Uterus (tissue), 4 donors: Measurements from ENCODE around the gene PPP2R2B. TPM values are rescaled to one million over a fixed set of nuclear protein-coding genes. Genes with fewer than 3 reads are reported as not detected.

Experiments used
- DNase-seq, 2 donors: peaks; one replicate each; pipeline ENCODE4 v3.0.0-alpha.2; 2019 to 2020
- H3K27ac ChIP-seq, 2 donors: fragments of 200-600 bp; sonication (generic); 1 replicate in 1 of 2; 2 replicates in 1 of 2; pipeline ENCODE4 v1.5.1; 2016 to 2018
- H3K27me3 ChIP-seq, 2 donors: fragments of 200-600 bp; sonication (generic); one replicate each; pipeline ENCODE4 v1.5.1; 2018 to 2019; ENCODE audit warnings: control low read depth in 1 of 2
- H3K36me3 ChIP-seq, 2 donors: fragments of 200-600 bp; sonication (generic); one replicate each; pipeline ENCODE4 v1.5.1; 2019; ENCODE audit warnings: control low read depth in 1 of 2
- H3K4me1 ChIP-seq, 2 donors: fragments of 200-600 bp; sonication (generic); one replicate each; pipeline ENCODE4 v1.5.1; 2018 to 2019; ENCODE audit warnings: control low read depth in 1 of 2
- H3K4me3 ChIP-seq, 2 donors: fragments of 200-600 bp; sonication (generic); 1 replicate in 1 of 2; 2 replicates in 1 of 2; pipeline ENCODE4 v1.5.1; 2018 to 2019; ENCODE audit warnings: mild to moderate bottlenecking in 1 of 2
- H3K9me3 ChIP-seq, 2 donors: fragments of 200-600 bp; sonication (generic); one replicate each; pipeline ENCODE4 v1.5.1; 2019; ENCODE audit warnings: control low read depth in 1 of 2
- POLR2A ChIP-seq, 2 donors: fragments of 450-650 bp; IDR thresholded peaks; one replicate each; pipeline ENCODE4 v1.6.1; 2016; ENCODE audit warnings: antibody characterized with exemption in 2 of 2, mild to moderate bottlenecking in 1 of 2, moderate library complexity in 1 of 2
- intact Hi-C: fragments of 100-400 bp; cut with DNase I; formaldehyde crosslinking; loops from one replicate; pipeline ENCODE4 v1.15.1; 2023; ENCODE audit warnings: low total_unique reads
- total RNA-seq, 4 donors: library from RNA; depleted of rRNA in 3 of 4; stranded (reverse); fragments of >200 nt in 3 of 4; gene quantifications; one replicate each; pipeline versions ENCODE4 v1.1.0 to v1.2.4, GENCODE V29; 2014 to 2023
- TF ChIP-seq, protein P1 (sequence below), 4 experiments: fragments of 200-600 bp in 2 of 4; fragments of 450-650 bp in 2 of 4; sonication (generic) in 2 of 4; IDR thresholded peaks; one replicate each; pipeline ENCODE4 v1.5.1; 2016 to 2019; ENCODE audit warnings: antibody characterized with exemption in 4 of 4, mild to moderate bottlenecking in 2 of 4, moderate library complexity in 1 of 4
- donor health status: DM: yes; HTN: yes; CAD: no.

The PPP2R2B gene
- total RNA-seq, 4 donors from 2014 or later: 0.26 to 14.8 (median 2.0) TPM; not detected in 1

DNA sequence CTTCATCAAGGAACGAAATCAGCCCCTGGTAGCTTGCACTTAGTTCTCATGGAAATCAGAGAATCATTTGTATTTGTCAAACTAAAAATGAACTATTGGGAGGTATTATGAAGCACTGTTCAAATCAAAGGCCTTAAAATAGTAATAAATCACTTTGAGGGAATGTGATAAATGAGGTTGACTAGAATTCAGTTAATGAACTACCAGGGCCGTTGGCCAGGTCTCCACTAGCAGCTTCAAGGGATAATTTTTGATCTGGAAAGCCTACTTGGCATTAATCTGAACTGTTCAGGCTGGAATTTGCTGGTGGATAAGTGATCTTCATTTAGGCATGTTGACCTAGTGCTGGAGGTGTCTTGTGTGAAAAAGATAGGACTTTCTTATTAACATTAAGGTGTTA, 286.2 kb downstream of the PPP2R2B start:
- TF ChIP-seq, protein P1, sequence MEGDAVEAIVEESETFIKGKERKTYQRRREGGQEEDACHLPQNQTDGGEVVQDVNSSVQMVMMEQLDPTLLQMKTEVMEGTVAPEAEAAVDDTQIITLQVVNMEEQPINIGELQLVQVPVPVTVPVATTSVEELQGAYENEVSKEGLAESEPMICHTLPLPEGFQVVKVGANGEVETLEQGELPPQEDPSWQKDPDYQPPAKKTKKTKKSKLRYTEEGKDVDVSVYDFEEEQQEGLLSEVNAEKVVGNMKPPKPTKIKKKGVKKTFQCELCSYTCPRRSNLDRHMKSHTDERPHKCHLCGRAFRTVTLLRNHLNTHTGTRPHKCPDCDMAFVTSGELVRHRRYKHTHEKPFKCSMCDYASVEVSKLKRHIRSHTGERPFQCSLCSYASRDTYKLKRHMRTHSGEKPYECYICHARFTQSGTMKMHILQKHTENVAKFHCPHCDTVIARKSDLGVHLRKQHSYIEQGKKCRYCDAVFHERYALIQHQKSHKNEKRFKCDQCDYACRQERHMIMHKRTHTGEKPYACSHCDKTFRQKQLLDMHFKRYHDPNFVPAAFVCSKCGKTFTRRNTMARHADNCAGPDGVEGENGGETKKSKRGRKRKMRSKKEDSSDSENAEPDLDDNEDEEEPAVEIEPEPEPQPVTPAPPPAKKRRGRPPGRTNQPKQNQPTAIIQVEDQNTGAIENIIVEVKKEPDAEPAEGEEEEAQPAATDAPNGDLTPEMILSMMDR (IDR thresholded peaks at IDR 0.05): no peak
- TF ChIP-seq POLR2A (IDR thresholded peaks at IDR 0.05): no peak
- Histone ChIP-seq H3K27ac (no peak overlapping the region), H3K4me3 (no peak overlapping the region), H3K9me3 (no peaks in the 10 kb centered on the region), H3K36me3 (no peaks in the 10 kb centered on the region), H3K4me1 (no peaks in the 10 kb centered on the region), H3K27me3 (no peaks in the 10 kb centered on the region)
- intact Hi-C loops: no loop called here
- no peak for DNase-seq

DNA sequence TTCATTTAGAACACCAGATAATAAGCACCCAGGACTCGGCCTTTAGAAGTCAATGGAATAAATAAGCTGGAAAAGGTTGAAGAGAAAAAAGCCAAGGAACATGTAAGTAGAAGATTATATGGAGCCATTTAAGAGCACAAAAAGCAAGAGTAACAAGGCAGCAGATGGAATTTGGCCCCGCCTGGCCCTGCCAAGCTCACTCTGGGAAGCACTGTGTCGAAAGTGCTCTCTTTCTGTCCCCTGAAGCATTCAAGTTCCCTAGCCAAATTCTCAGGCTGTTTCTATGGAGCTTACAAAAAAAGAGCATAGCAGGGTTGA, 289.6 kb downstream of the PPP2R2B start:
- no peaks in the 10 kb centered on the region for H3K36me3 ChIP-seq
- intact Hi-C loops: no loop called here
- DNase-seq: no peak

DNA sequence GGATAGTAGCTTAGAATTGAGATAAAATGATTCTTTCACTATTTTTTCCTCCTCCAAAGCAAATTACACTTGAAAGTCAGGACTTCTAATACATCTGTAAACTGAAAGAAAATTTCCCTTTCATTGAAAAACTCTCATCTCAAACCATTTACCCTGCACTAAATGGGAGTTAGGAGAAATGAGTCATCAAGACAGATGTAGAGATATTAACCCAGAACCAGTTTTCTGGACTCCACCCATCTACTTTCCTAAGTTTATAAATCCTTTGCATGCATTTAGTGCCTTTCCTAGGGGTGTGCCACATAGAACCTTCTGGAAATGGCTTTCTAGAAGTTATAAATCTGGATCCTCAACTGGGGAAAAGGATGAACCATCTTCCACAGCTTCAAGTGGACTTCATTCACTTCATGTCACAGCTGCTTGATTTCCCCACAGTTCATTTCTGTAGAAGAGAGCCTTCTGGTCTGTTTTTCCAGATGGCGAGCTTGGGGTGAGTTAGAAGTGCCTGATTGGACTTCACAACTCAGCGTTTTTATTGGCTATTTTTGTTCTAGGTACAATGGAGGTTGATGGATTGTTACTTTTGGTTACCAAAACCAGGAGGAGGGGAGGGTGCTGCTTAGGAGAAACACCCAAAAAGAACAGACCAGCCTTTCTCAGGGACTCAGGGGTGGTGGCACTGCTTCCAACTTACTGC, 290.1 kb downstream of the PPP2R2B start:
- no peak overlapping the region for H3K4me3 ChIP-seq
- no peak overlapping the region for H3K27ac ChIP-seq
- H3K27me3 ChIP-seq: no peaks in the 10 kb centered on the region
- H3K4me1 ChIP-seq: no peaks in the 10 kb centered on the region
- H3K9me3 ChIP-seq: no peaks in the 10 kb centered on the region
- no peak for DNase-seq
- intact Hi-C loops: no loop called here
- TF ChIP-seq, protein P1 (IDR thresholded peaks at IDR 0.05): no peak
- no peak for TF ChIP-seq POLR2A (IDR thresholded peaks at IDR 0.05)
- H3K36me3 ChIP-seq: no peaks in the 10 kb centered on the region

More for the DNA sequence above, 289.6 kb downstream of the PPP2R2B start:
- H3K9me3 ChIP-seq: no peaks in the 10 kb centered on the region
- H3K4me3 ChIP-seq: no peak overlapping the region
- H3K27ac ChIP-seq: no peak overlapping the region
- no peaks in the 10 kb centered on the region for H3K27me3 ChIP-seq
- no peaks in the 10 kb centered on the region for H3K4me1 ChIP-seq
- TF ChIP-seq POLR2A (IDR thresholded peaks at IDR 0.05): no peak
- TF ChIP-seq, protein P1 (IDR thresholded peaks at IDR 0.05): no peak

DNA sequence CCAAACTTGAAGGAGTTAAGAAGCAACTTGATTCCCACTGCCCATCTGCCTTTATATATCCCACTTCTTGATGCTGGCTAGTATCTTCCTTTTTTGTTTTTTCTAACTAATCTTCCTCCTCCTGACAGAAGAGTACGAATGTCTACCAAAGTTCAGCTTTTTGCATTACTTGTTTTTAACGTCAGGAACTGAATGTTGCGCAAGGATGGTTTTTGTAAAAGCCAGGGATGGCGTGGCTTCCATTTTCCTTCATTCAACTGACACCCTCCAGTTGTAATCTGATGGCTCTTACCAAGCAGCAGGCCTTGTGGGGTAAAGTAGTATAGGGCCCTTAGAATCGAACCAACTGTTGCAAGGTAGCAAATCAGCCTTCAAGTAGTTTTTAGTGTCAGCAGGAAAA, 291.8 kb downstream of the PPP2R2B start:
- H3K27me3 ChIP-seq: no peaks in the 10 kb centered on the region
- intact Hi-C loops: no loop called here

DNA sequence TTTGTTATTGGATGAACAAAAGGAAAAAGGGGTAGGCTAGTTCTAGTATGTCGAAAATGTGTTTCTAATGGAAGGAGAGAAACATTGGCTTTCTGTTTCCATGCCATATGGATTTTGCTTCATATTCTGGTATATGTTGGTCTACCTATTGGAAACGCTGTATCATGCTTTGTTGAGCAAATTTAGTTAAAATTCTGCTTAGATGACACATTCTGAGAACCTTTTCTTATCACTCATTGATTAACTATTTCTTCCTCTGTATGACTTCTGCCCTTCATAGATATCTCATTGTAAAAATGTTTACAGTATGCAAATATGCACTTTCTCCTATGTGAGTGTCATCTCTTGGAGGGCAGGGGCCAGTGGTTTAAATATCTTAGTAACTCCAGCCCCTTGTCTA, 293.8 kb downstream of the PPP2R2B start:
- Histone ChIP-seq H3K9me3 (no peaks in the 10 kb centered on the region), H3K27ac (no peak overlapping the region), H3K36me3 (no peaks in the 10 kb centered on the region), H3K27me3 (no peaks in the 10 kb centered on the region), H3K4me3 (no peak overlapping the region), H3K4me1 (no peaks in the 10 kb centered on the region)
- TF ChIP-seq, protein P1 (IDR thresholded peaks at IDR 0.05): no peak
- no peak for TF ChIP-seq POLR2A (IDR thresholded peaks at IDR 0.05)
- intact Hi-C loops: no loop called here
- DNase-seq: no peak

More for the DNA sequence above, 291.8 kb downstream of the PPP2R2B start:
- no peak for DNase-seq
- TF ChIP-seq, protein P1 (IDR thresholded peaks at IDR 0.05): no peak
- no peak for TF ChIP-seq POLR2A (IDR thresholded peaks at IDR 0.05)
- Histone ChIP-seq H3K9me3 (no peaks in the 10 kb centered on the region), H3K27ac (no peak overlapping the region), H3K36me3 (no peaks in the 10 kb centered on the region), H3K4me3 (no peak overlapping the region), H3K4me1 (no peaks in the 10 kb centered on the region)
